T-cell (primary cell): ENCODE results near the gene CDH4. TPM values are rescaled to one million over a fixed set of nuclear protein-coding genes. Genes with fewer than 3 reads are reported as not detected.
"Not testable (repeated sequence)": the region's sequence is repeated elsewhere in the genome, so short reads cannot be mapped to it uniquely, and the experiment has no call there.

Source experiments
- ATAC-seq, 4 experiments: fragments of 200-7000 bp in 3 of 4; fragments of 150-1000 bp in 1 of 4; cut with Tn5 transposase; replicated peaks in 1 of 4; 1 replicate in 3 of 4; 2 replicates in 1 of 4; pipeline ENCODE4 v1.10.0; 2021; ENCODE audit warnings: moderate library complexity in 3 of 4, mild to moderate bottlenecking in 2 of 4, moderate number of reproducible peaks in 1 of 4
- CTCF ChIA-PET, 2 donors: fragments of 300-600 bp; sonication (Branson Sonifier 250); formaldehyde crosslinking; loops; one replicate each; lab custom pipeline; 2022; ENCODE audit warnings: antibody characterized with exemption in 2 of 2; lab: Charles Lee
- POLR2A ChIA-PET, 2 donors: fragments of 300-600 bp; sonication (Branson Sonifier 250); formaldehyde crosslinking; loops; one replicate each; lab custom pipeline; 2022; ENCODE audit warnings: antibody characterized with exemption in 2 of 2; lab: Charles Lee
- DNase-seq, 35 experiments: peaks; one replicate each; pipeline versions ENCODE4 v3.0.0 to v3.0.0-alpha.2; 2013 to 2023
- H3K27ac ChIP-seq: one replicate; pipeline ENCODE4 v1.5.1; 2013; ENCODE audit warnings: low read length
- H3K27me3 ChIP-seq, 2 experiments: replicated peaks in 1 of 2; 1 replicate in 1 of 2; 2 replicates in 1 of 2; pipeline versions ENCODE4 v1.6.1 to v1.7.0; 2013; ENCODE audit warnings: low read length in 1 of 2, mixed read lengths in 1 of 2; ENCODE audit not compliant: control insufficient read depth in 2 of 2, insufficient read depth in 2 of 2; ENCODE audit errors: extremely low read depth in 1 of 2
- H3K36me3 ChIP-seq, 2 donors: 1 replicate in 1 of 2; 2 replicates in 1 of 2; pipeline versions ENCODE4 v1.6.1 to v1.7.0; 2013; ENCODE audit warnings: low read length in 1 of 2; ENCODE audit not compliant: control insufficient read depth in 2 of 2, insufficient read depth in 1 of 2; ENCODE audit errors: extremely low read depth in 1 of 2
- H3K4me1 ChIP-seq, 2 experiments: 1 replicate in 1 of 2; 2 replicates in 1 of 2; pipeline versions ENCODE4 v1.6.1 to v1.7.0; 2013; ENCODE audit warnings: low read length in 2 of 2, mixed read lengths in 1 of 2; ENCODE audit not compliant: insufficient read depth in 2 of 2, control insufficient read depth in 1 of 2; ENCODE audit errors: extremely low read depth in 1 of 2
- H3K4me3 ChIP-seq, 2 donors: 1 replicate in 1 of 2; 2 replicates in 1 of 2; pipeline versions ENCODE4 v1.5.1 to v1.7.0; 2013; ENCODE audit warnings: mild to moderate bottlenecking in 2 of 2, low read length in 1 of 2, moderate library complexity in 1 of 2; ENCODE audit not compliant: control insufficient read depth in 1 of 2; ENCODE audit errors: extremely low read depth in 1 of 2
- H3K9me3 ChIP-seq: 2 replicates; pipeline ENCODE4 v1.7.0; 2013
- H3K27ac Mint-ChIP-seq, 2 donors: one replicate each; pipeline ENCODE4 v1.8.0; 2020 to 2021; ENCODE audit warnings: mild to moderate bottlenecking in 2 of 2, mixed read lengths in 2 of 2
- H3K27me3 Mint-ChIP-seq, 2 donors: one replicate each; pipeline ENCODE4 v1.8.0; 2021 to 2022; ENCODE audit warnings: mixed read lengths in 2 of 2
- H3K36me3 Mint-ChIP-seq: one replicate; pipeline ENCODE4 v1.8.0; 2021; ENCODE audit warnings: mixed read lengths
- H3K4me1 Mint-ChIP-seq, 3 donors: one replicate each; pipeline ENCODE4 v1.8.0; 2020 to 2022; ENCODE audit warnings: mixed read lengths in 3 of 3, mild to moderate bottlenecking in 1 of 3
- H3K4me3 Mint-ChIP-seq, 3 donors: one replicate each; pipeline ENCODE4 v1.8.0; 2020 to 2022; ENCODE audit warnings: mild to moderate bottlenecking in 3 of 3, mixed read lengths in 3 of 3, moderate library complexity in 3 of 3
- H3K9me3 Mint-ChIP-seq, 3 donors: one replicate each; pipeline ENCODE4 v1.8.0; 2020 to 2022; ENCODE audit warnings: mixed read lengths in 3 of 3
- WGBS: methylation state at CpG from one replicate; pipeline ENCODE4 v1.1.5; 2013; ENCODE audit warnings: missing lambda C conversion rate; ENCODE audit not compliant: insufficient coverage; 5-methylcytosine and 5-hydroxymethylcytosine counted together
- total RNA-seq, 35 experiments: library from RNA in 6 of 35; stranded (reverse) in 6 of 35; fragments of 120-200 nt in 1 of 35; gene quantifications; one replicate each; pipeline versions ENCODE4 v1.2.1 to v1.2.4 and lab custom pipeline; 2013 to 2026

The CDH4 gene
- total RNA-seq, 5 donors from 2014 or later (not counting 1 experiment from before 2014, with no cell fraction given), result 0.06 to 0.64 (median 0.14) TPM

DNA sequence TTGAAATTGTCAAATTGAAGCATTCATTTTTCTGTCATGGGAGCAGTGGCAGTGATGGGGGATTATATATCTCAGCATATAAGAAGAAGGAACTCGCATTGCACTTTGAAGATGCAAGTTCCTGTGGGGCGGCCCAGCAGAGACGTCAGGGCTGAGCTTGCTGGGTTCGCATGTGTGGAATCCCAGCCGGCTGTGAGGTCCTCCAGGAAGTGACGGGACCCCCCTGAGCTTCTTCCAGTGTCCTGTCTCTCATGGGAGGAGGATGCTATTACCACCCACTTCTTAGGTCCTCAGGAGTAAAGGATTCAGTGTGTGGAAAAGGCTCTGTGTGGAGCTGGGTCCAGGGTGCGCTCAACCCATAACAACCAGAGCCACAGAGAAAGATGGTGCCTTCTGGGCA, 201.2 kb downstream of the CDH4 start:
- Histone ChIP-seq H3K36me3 (no peaks in the 10 kb centered on the region), H3K27me3 (no peaks in the 10 kb centered on the region), H3K4me1 (no peaks in the 10 kb centered on the region), H3K4me3 (no peak overlapping the region), H3K9me3 (no peaks in the 10 kb centered on the region), H3K27ac (no peak overlapping the region)
- no peaks in the 10 kb centered on the region for H3K4me1 Mint-ChIP-seq
- ATAC-seq, result no peak
- no peak overlapping the region for H3K27ac Mint-ChIP-seq
- POLR2A ChIA-PET, result no interaction called here
- peaks cover 0 to 9% (median 3%) of the 10 kb centered on the region in 3 donors for H3K9me3 Mint-ChIP-seq
- no peak for DNase-seq
- H3K36me3 Mint-ChIP-seq, result no peaks in the 10 kb centered on the region
- peaks cover 3 to 5% of the 10 kb centered on the region in 2 donors for H3K27me3 Mint-ChIP-seq
- H3K4me3 Mint-ChIP-seq, result no peak overlapping the region
- CTCF ChIA-PET, result no interaction called here
- 62% methylated on average over 4 of the region's 7 CpGs for WGBS

DNA sequence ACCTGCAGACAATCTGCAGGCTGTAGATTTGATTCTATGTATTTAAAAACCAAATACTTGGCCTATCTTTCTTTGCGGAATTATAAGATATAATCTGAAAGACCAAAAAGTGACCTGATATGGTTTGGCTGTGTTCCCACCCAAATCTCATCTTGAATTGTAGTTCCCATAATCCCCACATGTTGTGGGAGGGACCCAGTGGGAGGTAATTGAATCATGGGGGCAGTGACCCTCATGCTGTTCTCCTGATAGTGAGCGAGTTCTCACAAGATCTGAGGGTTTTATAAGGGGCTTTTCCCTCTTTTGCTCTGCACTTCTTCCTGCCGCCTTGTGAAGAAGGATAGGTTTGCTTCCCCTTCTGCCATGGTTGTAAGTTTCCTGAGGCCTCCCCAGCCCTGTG, 201.6 kb downstream of the CDH4 start:
- H3K27me3 Mint-ChIP-seq, POLR2A ChIA-PET, CTCF ChIA-PET, H3K9me3 Mint-ChIP-seq, H3K36me3 ChIP-seq, H3K9me3 ChIP-seq, H3K4me3 ChIP-seq, ATAC-seq, H3K4me3 Mint-ChIP-seq, H3K27ac Mint-ChIP-seq, H3K4me1 ChIP-seq, H3K4me1 Mint-ChIP-seq, H3K27ac ChIP-seq, DNase-seq, H3K27me3 ChIP-seq, H3K36me3 Mint-ChIP-seq: not testable (repeated sequence)
- WGBS, result no CpG with 5 or more reads among the region's 3 CpGs

DNA sequence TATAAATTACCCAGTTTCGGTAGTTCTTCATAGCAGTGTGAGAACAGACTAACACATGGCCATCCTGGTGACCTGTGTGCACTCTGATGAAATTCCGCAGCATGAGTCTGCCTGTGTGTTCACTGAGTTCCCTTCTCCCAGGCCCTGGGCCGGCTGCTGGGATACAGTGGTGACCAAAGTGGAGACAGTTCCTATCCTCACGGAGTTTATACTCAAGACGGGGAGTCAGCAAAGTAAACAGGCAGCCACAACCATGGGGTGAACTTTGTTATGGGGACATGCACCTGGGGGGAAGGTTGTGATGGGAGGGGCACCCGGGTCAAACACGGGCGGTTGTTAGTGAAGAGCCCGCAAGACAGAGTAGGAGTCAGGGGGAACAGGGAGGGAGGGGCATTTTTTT, 202.0 kb downstream of the CDH4 start:
- H3K27ac Mint-ChIP-seq, result no peak overlapping the region
- H3K9me3 Mint-ChIP-seq, result peaks cover 0 to 9% (median 3%) of the 10 kb centered on the region in 3 donors
- no peaks in the 10 kb centered on the region for H3K4me1 ChIP-seq
- peaks cover 3 to 5% of the 10 kb centered on the region in 2 donors for H3K27me3 Mint-ChIP-seq
- no peak overlapping the region for H3K4me3 ChIP-seq
- WGBS, result 85% methylated on average over 4 of the region's 9 CpGs
- no peaks in the 10 kb centered on the region for H3K27me3 ChIP-seq
- H3K27ac ChIP-seq, result no peak overlapping the region
- CTCF ChIA-PET, result no interaction called here
- ATAC-seq (no peak), DNase-seq (no peak)
- POLR2A ChIA-PET, result no interaction called here
- no peaks in the 10 kb centered on the region for H3K9me3 ChIP-seq
- no peak overlapping the region for H3K4me3 Mint-ChIP-seq
- H3K4me1 Mint-ChIP-seq, result no peaks in the 10 kb centered on the region
- no peaks in the 10 kb centered on the region for H3K36me3 ChIP-seq
- H3K36me3 Mint-ChIP-seq, result no peaks in the 10 kb centered on the region

DNA sequence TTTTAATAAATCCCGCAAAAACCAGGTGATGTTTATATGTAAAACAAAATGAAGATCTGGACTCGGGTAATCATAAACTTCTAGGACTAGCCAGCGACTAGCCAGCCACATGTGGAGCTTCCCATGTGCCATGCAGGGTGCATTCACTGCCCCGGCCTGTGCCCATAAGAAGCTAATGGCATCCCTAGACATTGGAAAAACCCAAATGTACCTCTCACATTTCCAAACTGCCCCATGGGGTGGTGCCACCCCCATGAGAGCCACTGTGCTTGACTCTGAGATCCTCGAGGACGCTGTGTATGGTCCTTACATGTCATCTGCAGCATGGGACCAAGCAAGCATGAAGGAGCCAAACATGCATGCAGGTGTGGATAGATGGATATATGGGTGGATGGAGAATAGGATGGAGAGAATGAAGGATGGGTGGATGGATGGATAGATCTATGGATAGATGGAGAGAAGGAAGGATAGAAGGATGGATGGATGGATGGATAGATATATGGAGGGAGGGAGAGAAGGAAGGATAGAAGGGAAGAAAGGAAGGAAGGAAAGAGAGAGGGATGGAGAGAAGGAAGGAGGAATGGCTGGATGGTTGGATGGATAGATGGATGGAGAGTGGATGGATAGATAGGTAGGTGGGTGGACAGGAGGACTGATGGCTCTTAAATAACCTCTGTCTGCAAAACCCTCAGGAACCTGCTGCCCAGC, 203.6 kb downstream of the CDH4 start:
- CTCF ChIA-PET, result no interaction called here
- Histone ChIP-seq H3K4me3 (no peak overlapping the region), H3K4me1 (no peaks in the 10 kb centered on the region), H3K27ac (no peak overlapping the region), H3K36me3 (no peaks in the 10 kb centered on the region), H3K9me3 (no peaks in the 10 kb centered on the region), H3K27me3 (peaks cover 0 to 6% of the 10 kb centered on the region in 2 experiments)
- Mint-ChIP-seq H3K9me3 (peaks cover 0 to 9% (median 3%) of the 10 kb centered on the region in 3 donors), H3K27me3 (no peaks in the 10 kb centered on the region), H3K27ac (no peak overlapping the region), H3K4me3 (no peak overlapping the region), H3K36me3 (no peaks in the 10 kb centered on the region), H3K4me1 (no peaks in the 10 kb centered on the region)
- DNase-seq (no peak), ATAC-seq (no peak)
- POLR2A ChIA-PET, result no interaction called here
- 72% methylated on average over 4 of the region's 6 CpGs for WGBS

DNA sequence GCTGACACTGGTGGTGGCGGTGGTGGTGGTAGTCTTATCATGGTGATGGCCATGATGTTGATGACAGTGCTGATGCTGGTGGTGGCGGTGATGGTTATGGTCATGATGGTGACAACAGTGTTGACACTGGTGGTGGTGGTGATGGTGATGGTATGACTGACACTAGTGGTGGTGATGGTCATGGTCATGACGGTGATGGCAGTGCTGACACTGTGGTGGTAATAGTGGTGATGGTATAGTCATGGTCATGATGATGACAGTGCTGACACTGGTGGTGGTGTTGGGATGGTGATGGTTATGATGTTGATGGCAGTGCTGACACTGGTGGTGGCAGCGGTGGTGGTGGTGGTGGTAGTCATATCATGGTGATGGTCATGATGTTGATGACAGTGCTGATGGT, 205.7 kb downstream of the CDH4 start:
- ChIA-PET POLR2A (no interaction called here), CTCF (no interaction called here)
- H3K27me3 Mint-ChIP-seq, result no peaks in the 10 kb centered on the region
- no peak overlapping the region for H3K4me3 Mint-ChIP-seq
- H3K9me3 Mint-ChIP-seq, result peaks cover 0 to 13% (median 3%) of the 10 kb centered on the region in 3 donors
- no peak overlapping the region for H3K27ac Mint-ChIP-seq
- DNase-seq, result no peak
- no peaks in the 10 kb centered on the region for H3K4me1 Mint-ChIP-seq
- H3K4me3 ChIP-seq, result no peak overlapping the region
- H3K36me3 Mint-ChIP-seq, result no peaks in the 10 kb centered on the region
- H3K27me3 ChIP-seq, result peaks cover 0 to 8% of the 10 kb centered on the region in 2 experiments
- WGBS, result 94% methylated on average over 4 of the region's 4 CpGs
- H3K27ac ChIP-seq, result no peak overlapping the region
- no peaks in the 10 kb centered on the region for H3K9me3 ChIP-seq
- no peaks in the 10 kb centered on the region for H3K4me1 ChIP-seq
- H3K36me3 ChIP-seq, result no peaks in the 10 kb centered on the region
- no peak for ATAC-seq

DNA sequence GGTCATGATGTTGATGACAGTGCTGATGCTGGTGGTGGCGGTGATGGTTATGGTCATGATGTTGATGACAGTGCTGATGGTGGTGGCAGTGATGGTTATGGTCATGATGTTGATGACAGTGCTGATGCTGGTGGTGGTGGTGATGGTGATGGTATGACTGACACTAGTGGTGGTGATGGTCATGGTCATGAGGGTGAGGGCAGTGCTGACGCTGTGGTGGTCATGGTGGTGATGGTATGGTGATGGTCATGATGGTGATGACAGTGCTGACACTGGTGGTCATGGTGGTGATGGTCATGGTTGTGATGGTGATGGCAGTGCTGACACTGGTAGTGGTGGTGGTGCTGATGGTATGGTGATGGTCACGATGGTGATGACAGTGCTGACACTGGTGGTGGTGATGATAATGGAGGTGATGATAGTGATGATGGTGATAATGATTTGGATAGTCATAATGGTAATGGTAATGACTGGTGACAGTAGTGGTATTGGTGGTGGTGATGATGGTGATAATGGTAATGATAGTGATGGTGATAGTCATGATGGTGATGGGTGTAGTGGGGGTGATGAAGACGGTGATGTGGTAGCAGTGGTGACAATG, 206.2 kb downstream of the CDH4 start:
- no peak overlapping the region for H3K4me3 ChIP-seq
- CTCF ChIA-PET, result no interaction called here
- peaks cover 3 to 14% (median 4%) of the 10 kb centered on the region in 3 donors for H3K9me3 Mint-ChIP-seq
- H3K27me3 Mint-ChIP-seq, result no peaks in the 10 kb centered on the region
- DNase-seq (no peak), ATAC-seq (no peak)
- no peaks in the 10 kb centered on the region for H3K4me1 ChIP-seq
- no peaks in the 10 kb centered on the region for H3K9me3 ChIP-seq
- no peak overlapping the region for H3K4me3 Mint-ChIP-seq
- POLR2A ChIA-PET, result interaction anchor here in 1 of 2 donors (0.6 kb wide), 1 partner anchor 204 kb away, joined by 3 read pairs; no protein-coding TSS in a partner anchor
- H3K27me3 ChIP-seq, result peaks cover 0 to 8% of the 10 kb centered on the region in 2 experiments
- no peaks in the 10 kb centered on the region for H3K4me1 Mint-ChIP-seq
- no peak overlapping the region for H3K27ac Mint-ChIP-seq
- no peaks in the 10 kb centered on the region for H3K36me3 Mint-ChIP-seq
- H3K27ac ChIP-seq, result no peak overlapping the region
- 87% methylated on average over 4 of the region's 4 CpGs for WGBS
- no peaks in the 10 kb centered on the region for H3K36me3 ChIP-seq
